Osteoblast (primary cell): ENCODE data around the gene TRAPPC13. TPM values are rescaled to one million over a fixed set of nuclear protein-coding genes. Genes with fewer than 3 reads are reported as not detected.
A peak's percentile ranks its signal among the peaks of the same experiment; 100 is the strongest.

ENCODE experiments used
- DNase-seq: peaks from one replicate; pipeline ENCODE4 v3.0.0; 2011; ENCODE audit warnings: low spot score, mixed read lengths; ENCODE audit not compliant: insufficient read length; ENCODE audit errors: missing footprints
- H2AFZ ChIP-seq: 2 replicates; pipeline ENCODE4 v1.6.0; 2011; ENCODE audit warnings: mild to moderate bottlenecking, low read length
- H3K27ac ChIP-seq: 2 replicates; pipeline ENCODE4 v1.5.1; 2011; ENCODE audit warnings: mild to moderate bottlenecking, low read depth, low read length, moderate library complexity
- H3K27me3 ChIP-seq: 2 replicates; pipeline ENCODE4 v1.6.0; 2012; ENCODE audit warnings: mild to moderate bottlenecking, control low read depth, inconsistent platforms, low read length, moderate library complexity; ENCODE audit not compliant: insufficient read depth
- H3K36me3 ChIP-seq: 2 replicates; pipeline ENCODE4 v1.5.1; 2011; ENCODE audit warnings: mild to moderate bottlenecking, low read length, control low read depth, moderate library complexity; ENCODE audit not compliant: insufficient read depth
- H3K4me1 ChIP-seq: 2 replicates; pipeline ENCODE4 v1.5.1; 2011; ENCODE audit warnings: mild to moderate bottlenecking, low read length, control low read depth, moderate library complexity; ENCODE audit not compliant: insufficient read depth
- H3K4me2 ChIP-seq: 2 replicates; pipeline ENCODE4 v1.6.0; 2011; ENCODE audit warnings: mild to moderate bottlenecking, low read length; ENCODE audit not compliant: insufficient read depth
- H3K4me3 ChIP-seq: fragments of 200-600 bp; sonication (generic); 3 replicates; pipeline ENCODE4 v1.5.1; 2012; ENCODE audit warnings: mild to moderate bottlenecking, low read length, inconsistent platforms; ENCODE audit not compliant: insufficient read depth
- H3K79me2 ChIP-seq: 2 replicates; pipeline ENCODE4 v1.6.0; 2012; ENCODE audit warnings: mild to moderate bottlenecking, low read length, control low read depth, inconsistent platforms; ENCODE audit not compliant: insufficient read depth
- H3K9me3 ChIP-seq: 2 replicates; pipeline ENCODE4 v1.5.1; 2011; ENCODE audit warnings: low read depth, low read length, control low read depth
- H4K20me1 ChIP-seq: 2 replicates; pipeline ENCODE4 v1.6.0; 2012; ENCODE audit warnings: mild to moderate bottlenecking, low read length, control low read depth; ENCODE audit not compliant: insufficient read depth
- CTCF ChIP-seq: IDR thresholded peaks from 2 replicates; pipeline ENCODE4 v1.5.1; 2011; ENCODE audit warnings: mild to moderate bottlenecking, low read depth, low read length, moderate library complexity; ENCODE audit errors: extremely low read depth
- total RNA-seq: library from RNA; depleted of rRNA; stranded (reverse); fragments of >200 nt; gene quantifications from 2 replicates; pipeline ENCODE4 v1.2.3, GENCODE V29; 2012

Gene TRAPPC13
- total RNA-seq, 1 donor, result 26.1 TPM

GRCh38 chr5:65623482-65623881 lies 1.3 kb upstream of the TRAPPC13 start:
- peak overlapping the region; percentile 97 for H3K4me2 ChIP-seq
- no peaks in the 10 kb centered on the region for H3K9me3 ChIP-seq
- H3K27me3 ChIP-seq, result no peaks in the 10 kb centered on the region
- H3K4me1 ChIP-seq, result peaks cover 28% of the 10 kb centered on the region
- peak overlapping the region; percentile 93 for H3K27ac ChIP-seq
- no peaks in the 10 kb centered on the region for H3K36me3 ChIP-seq
- H2AFZ ChIP-seq, result peak overlapping the region; percentile 89
- H3K4me3 ChIP-seq, result peak overlapping the region; percentile 98
- DNase-seq, result no peak
- peaks cover 15% of the 10 kb centered on the region for H4K20me1 ChIP-seq
- no peak for TF ChIP-seq CTCF
- peaks cover 90% of the 10 kb centered on the region for H3K79me2 ChIP-seq

GRCh38 chr5:65624025-65624570 lies 729 bp upstream of the TRAPPC13 start, which contains the start of gene TRIM23:
TRIM23 (minus strand) TSS chr5:65624333; CDS start chr5:65624274, 59 bp downstream.
- peak within 1 kb of the TSS; percentile 93 for H3K27ac ChIP-seq
- no peak for TF ChIP-seq CTCF
- no peaks in the 10 kb centered on the region for H3K27me3 ChIP-seq
- peak within 1 kb of the TSS; percentile 89 for H2AFZ ChIP-seq
- peak within 1 kb of the TSS; percentile 97 for H3K4me2 ChIP-seq
- peak; percentile 94 for DNase-seq
- H3K36me3 ChIP-seq, result no peaks in the 10 kb centered on the region
- peaks cover 88% of the 10 kb centered on the region for H3K79me2 ChIP-seq
- no peaks in the 10 kb centered on the region for H3K9me3 ChIP-seq
- peaks cover 28% of the 10 kb centered on the region for H3K4me1 ChIP-seq
- H4K20me1 ChIP-seq, result peaks cover 12% of the 10 kb centered on the region
- H3K4me3 ChIP-seq, result peak within 1 kb of the TSS; percentile 98

GRCh38 chr5:65625743-65626142 lies 916 bp downstream of the TRAPPC13 start:
- Histone ChIP-seq H3K36me3 (peaks cover 9% of the 10 kb centered on the region), H3K27ac (peak overlapping the region; percentile 93), H3K79me2 (peaks cover 87% of the 10 kb centered on the region), H3K4me3 (peak overlapping the region; percentile 98), H3K9me3 (no peaks in the 10 kb centered on the region), H4K20me1 (peaks cover 5% of the 10 kb centered on the region), H2AFZ (peak overlapping the region; percentile 89), H3K4me1 (peaks cover 25% of the 10 kb centered on the region), H3K27me3 (no peaks in the 10 kb centered on the region), H3K4me2 (peak overlapping the region; percentile 97)
- no peak for DNase-seq
- TF ChIP-seq CTCF, result no peak

- no peaks in the 10 kb centered on the region for H3K27me3 ChIP-seq
- H3K36me3 ChIP-seq, result peaks cover 10% of the 10 kb centered on the region
- TF ChIP-seq CTCF, result no peak
- no peak overlapping the region for H3K27ac ChIP-seq
- peaks cover 3% of the 10 kb centered on the region for H3K4me1 ChIP-seq
- H4K20me1 ChIP-seq, result peaks cover 4% of the 10 kb centered on the region
- H2AFZ ChIP-seq, result no peak overlapping the region
- DNase-seq, result no peak
- H3K9me3 ChIP-seq, result no peaks in the 10 kb centered on the region
- peaks cover 53% of the 10 kb centered on the region for H3K79me2 ChIP-seq
- H3K4me2 ChIP-seq, result no peak overlapping the region
- no peak overlapping the region for H3K4me3 ChIP-seq
These were observed 6.2 kb downstream of the TRAPPC13 start for GRCh38 chr5:65630981-65631380.
